ENCODE measurements around the gene MRPL12.

The MRPL12 gene

DNA sequence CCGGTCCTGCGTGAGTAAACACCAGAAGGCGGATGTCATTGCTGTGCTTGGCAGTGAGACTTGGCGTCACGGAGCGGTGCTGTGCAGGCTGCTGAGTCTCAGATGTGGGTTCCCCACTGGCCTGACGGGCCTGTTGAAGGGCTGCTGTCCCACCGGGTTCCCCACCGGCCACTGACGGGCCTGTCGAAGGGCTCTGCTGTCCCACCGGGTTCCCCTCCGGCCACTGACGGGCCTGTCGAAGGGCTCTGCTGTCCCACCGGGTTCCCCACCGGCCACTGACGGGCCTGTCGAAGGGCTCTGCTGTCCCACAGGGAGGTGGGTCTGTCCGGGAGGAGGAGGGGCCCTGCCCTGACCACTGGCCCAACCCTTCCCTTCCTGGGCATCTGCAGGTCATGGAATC, 16.6 kb upstream of the MRPL12 start:
- Histone ChIP-seq H4K20me1 (ENCODE audit: insufficient read depth, low read length) (no peaks in the 10 kb centered on the region), H3K27ac (ENCODE audit: low read length) (no peak overlapping the region), H3K9me3 (replicated peaks; ENCODE audit: insufficient read depth, low read length) (no peaks in the 10 kb centered on the region), H3F3A (ENCODE audit: insufficient read depth, low read length) (no peaks in the 10 kb centered on the region), H3K27me3 (replicated peaks; ENCODE audit: insufficient read depth, low read length) (no peaks in the 10 kb centered on the region), H3K4me2 (ENCODE audit: low read depth, low read length) (no peak overlapping the region), H2AFZ (ENCODE audit: low read length) (no peak overlapping the region), H3K9me2 (replicated peaks; ENCODE audit: insufficient read depth, low read length) (no peaks in the 10 kb centered on the region), H3K4me3 (ENCODE audit: low read length) (no peak overlapping the region), H3K9ac (ENCODE audit: low read length) (no peak overlapping the region), H3K79me2 (ENCODE audit: low read length) (peaks cover 94% of the 10 kb centered on the region), H3K4me1 (ENCODE audit: low read length) (0 out of 2 replicates have a peak, but pooled peaks cover 16% of the 10 kb centered on the region), H3K36me3 (replicated peaks; ENCODE audit: insufficient read depth, low read length) (peaks cover 9% of the 10 kb centered on the region)
- TF ChIP-seq, protein P1, sequence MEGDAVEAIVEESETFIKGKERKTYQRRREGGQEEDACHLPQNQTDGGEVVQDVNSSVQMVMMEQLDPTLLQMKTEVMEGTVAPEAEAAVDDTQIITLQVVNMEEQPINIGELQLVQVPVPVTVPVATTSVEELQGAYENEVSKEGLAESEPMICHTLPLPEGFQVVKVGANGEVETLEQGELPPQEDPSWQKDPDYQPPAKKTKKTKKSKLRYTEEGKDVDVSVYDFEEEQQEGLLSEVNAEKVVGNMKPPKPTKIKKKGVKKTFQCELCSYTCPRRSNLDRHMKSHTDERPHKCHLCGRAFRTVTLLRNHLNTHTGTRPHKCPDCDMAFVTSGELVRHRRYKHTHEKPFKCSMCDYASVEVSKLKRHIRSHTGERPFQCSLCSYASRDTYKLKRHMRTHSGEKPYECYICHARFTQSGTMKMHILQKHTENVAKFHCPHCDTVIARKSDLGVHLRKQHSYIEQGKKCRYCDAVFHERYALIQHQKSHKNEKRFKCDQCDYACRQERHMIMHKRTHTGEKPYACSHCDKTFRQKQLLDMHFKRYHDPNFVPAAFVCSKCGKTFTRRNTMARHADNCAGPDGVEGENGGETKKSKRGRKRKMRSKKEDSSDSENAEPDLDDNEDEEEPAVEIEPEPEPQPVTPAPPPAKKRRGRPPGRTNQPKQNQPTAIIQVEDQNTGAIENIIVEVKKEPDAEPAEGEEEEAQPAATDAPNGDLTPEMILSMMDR (IDR thresholded peaks at IDR 0.05; ENCODE audit: low read length), result no peak
- TF ChIP-seq EZH2phosphoT487 (IDR thresholded peaks at IDR 0.05; ENCODE audit: low read length) (no peak), EZH2 (optimal IDR thresholded peaks at IDR 0.05; ENCODE audit: low read depth, low read length) (no peak)
- no peak for DNase-seq

DNA sequence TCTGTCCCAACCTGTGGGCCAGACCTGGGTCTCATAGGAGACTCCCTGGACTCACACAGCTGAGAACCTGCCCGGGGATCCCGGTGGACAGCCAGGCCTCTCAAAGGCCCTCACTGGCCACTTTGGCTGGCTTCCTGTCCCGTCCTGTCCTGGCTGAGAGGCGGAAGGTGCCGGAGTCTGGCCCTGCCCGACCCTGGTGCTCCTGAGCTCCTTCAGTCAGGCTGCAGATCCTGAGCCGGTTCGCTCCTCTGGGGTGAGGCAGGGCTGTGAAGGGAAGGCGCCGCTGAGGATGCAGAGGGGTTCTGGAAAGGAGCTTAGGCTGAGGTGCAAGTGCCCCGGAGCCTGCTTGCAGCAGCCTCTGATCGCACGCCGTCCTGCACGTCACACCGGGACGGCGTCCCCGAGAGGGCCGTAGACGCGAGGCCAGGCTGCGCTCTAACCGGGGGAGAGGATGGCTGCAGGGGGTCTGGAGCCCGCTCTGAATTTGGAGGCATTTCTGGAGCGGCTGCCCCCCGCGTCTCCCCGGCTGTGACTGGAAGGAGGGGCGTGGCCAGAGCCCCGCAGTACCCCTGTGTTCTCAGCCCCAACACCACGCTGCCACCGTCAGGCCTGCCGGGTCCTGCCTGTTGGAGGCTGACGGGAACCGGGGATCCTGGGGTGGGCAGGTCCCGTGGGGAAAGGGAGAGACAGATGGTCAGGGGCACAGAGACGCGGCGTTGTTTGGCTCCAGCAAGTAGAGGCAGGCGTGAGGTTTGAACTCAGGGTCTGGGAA, 15.2 kb upstream of the MRPL12 start:
- H3K27ac ChIP-seq (ENCODE audit: low read length), result no peak overlapping the region
- TF ChIP-seq EZH2phosphoT487 (IDR thresholded peaks at IDR 0.05; ENCODE audit: low read length) (no peak), EZH2 (optimal IDR thresholded peaks at IDR 0.05; ENCODE audit: low read depth, low read length) (no peak)
- TF ChIP-seq, protein P1 (IDR thresholded peaks at IDR 0.05; ENCODE audit: low read length), result no peak
- H3F3A ChIP-seq (ENCODE audit: insufficient read depth, low read length), result no peaks in the 10 kb centered on the region
- H3K4me3 ChIP-seq (ENCODE audit: low read length), result no peak overlapping the region
- no peaks in the 10 kb centered on the region for H3K9me3 ChIP-seq (replicated peaks; ENCODE audit: insufficient read depth, low read length)
- H3K4me2 ChIP-seq (ENCODE audit: low read depth, low read length), result no peak overlapping the region
- no peak overlapping the region for H2AFZ ChIP-seq (ENCODE audit: low read length)
- no peaks in the 10 kb centered on the region for H4K20me1 ChIP-seq (ENCODE audit: insufficient read depth, low read length)
- 0 out of 2 replicates have a peak, but pooled peaks cover 11% of the 10 kb centered on the region for H3K4me1 ChIP-seq (ENCODE audit: low read length)
- H3K36me3 ChIP-seq (replicated peaks; ENCODE audit: insufficient read depth, low read length), result peaks cover 11% of the 10 kb centered on the region
- no peaks in the 10 kb centered on the region for H3K27me3 ChIP-seq (replicated peaks; ENCODE audit: insufficient read depth, low read length)
- H3K9ac ChIP-seq (ENCODE audit: low read length), result no peak overlapping the region
- no peak for DNase-seq
- H3K9me2 ChIP-seq (replicated peaks; ENCODE audit: insufficient read depth, low read length), result no peaks in the 10 kb centered on the region
- peaks cover 82% of the 10 kb centered on the region for H3K79me2 ChIP-seq (ENCODE audit: low read length)

DNA sequence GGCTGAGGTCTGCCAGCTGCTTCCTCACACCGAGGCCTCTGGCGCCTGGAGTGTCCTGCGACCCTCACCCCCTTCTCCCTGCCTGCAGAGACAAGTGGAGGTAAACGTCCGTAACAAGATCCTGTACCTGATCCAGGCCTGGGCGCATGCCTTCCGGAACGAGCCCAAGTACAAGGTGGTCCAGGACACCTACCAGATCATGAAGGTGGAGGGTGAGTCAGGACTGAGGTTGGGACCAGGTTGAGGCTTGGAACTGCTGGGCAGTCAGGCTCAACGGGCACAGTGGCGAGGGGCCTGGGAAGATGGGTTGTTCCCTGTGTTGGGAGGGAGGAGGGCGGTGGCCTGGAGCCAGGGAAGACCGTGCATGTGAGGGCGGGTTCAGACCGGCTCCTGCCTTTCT, 14.6 kb upstream of the MRPL12 start:
- Histone ChIP-seq H3K36me3 (replicated peaks; ENCODE audit: insufficient read depth, low read length) (peaks cover 11% of the 10 kb centered on the region), H2AFZ (ENCODE audit: low read length) (no peak overlapping the region), H3K9me3 (replicated peaks; ENCODE audit: insufficient read depth, low read length) (no peaks in the 10 kb centered on the region), H3K9ac (ENCODE audit: low read length) (no peak overlapping the region), H3K9me2 (replicated peaks; ENCODE audit: insufficient read depth, low read length) (no peaks in the 10 kb centered on the region), H3K79me2 (ENCODE audit: low read length) (peaks cover 76% of the 10 kb centered on the region), H3K4me3 (ENCODE audit: low read length) (no peak overlapping the region), H3K27me3 (replicated peaks; ENCODE audit: insufficient read depth, low read length) (no peaks in the 10 kb centered on the region), H3K4me2 (ENCODE audit: low read depth, low read length) (no peak overlapping the region), H3K27ac (ENCODE audit: low read length) (no peak overlapping the region), H3K4me1 (ENCODE audit: low read length) (0 out of 2 replicates have a peak, but pooled peaks cover 11% of the 10 kb centered on the region), H3F3A (ENCODE audit: insufficient read depth, low read length) (no peaks in the 10 kb centered on the region), H4K20me1 (ENCODE audit: insufficient read depth, low read length) (no peaks in the 10 kb centered on the region)
- DNase-seq, result no peak
- TF ChIP-seq EZH2 (optimal IDR thresholded peaks at IDR 0.05; ENCODE audit: low read depth, low read length), result no peak
- no peak for TF ChIP-seq EZH2phosphoT487 (IDR thresholded peaks at IDR 0.05; ENCODE audit: low read length)
- TF ChIP-seq, protein P1 (IDR thresholded peaks at IDR 0.05; ENCODE audit: low read length), result no peak

All from MM.1S (cell line).